DOHH2 (cell line): ENCODE measurements around the gene LPGAT1.

Source experiments
- H3F3A ChIP-seq: fragments of 200-600 bp; sonication (generic), shearing (Covaris generic); 2 replicates; pipeline ENCODE4 v1.6.0; 2016; ENCODE audit warnings: antibody characterized with exemption, mild to moderate bottlenecking; ENCODE audit not compliant: control insufficient read depth, insufficient read depth
- H3K27ac ChIP-seq: fragments of 200-600 bp; sonication (generic); 2 replicates; pipeline ENCODE4 v1.5.1; 2014; ENCODE audit warnings: low read depth, mild to moderate bottlenecking, low read length, moderate library complexity
- H3K27me3 ChIP-seq: fragments of 200-600 bp; sonication (generic); 2 replicates; pipeline ENCODE4 v1.6.1; 2014; ENCODE audit warnings: mild to moderate bottlenecking, low read length, mixed read lengths; ENCODE audit not compliant: control insufficient read depth
- H3K36me3 ChIP-seq: fragments of 200-600 bp; sonication (generic); 2 replicates; pipeline ENCODE4 v1.6.1; 2014; ENCODE audit warnings: mild to moderate bottlenecking, low read length, moderate library complexity, mixed read lengths; ENCODE audit not compliant: control insufficient read depth
- H3K4me1 ChIP-seq: fragments of 200-600 bp; sonication (generic); 2 replicates; pipeline ENCODE4 v1.6.1; 2014; ENCODE audit warnings: mild to moderate bottlenecking, low read length, mixed read lengths; ENCODE audit not compliant: control insufficient read depth
- H3K4me2 ChIP-seq: fragments of 200-600 bp; sonication (generic); 2 replicates; pipeline ENCODE4 v1.6.0; 2014; ENCODE audit warnings: mild to moderate bottlenecking, low read length, moderate library complexity
- H3K4me3 ChIP-seq: fragments of 200-600 bp; sonication (generic); 2 replicates; pipeline ENCODE4 v1.5.1; 2014; ENCODE audit warnings: mild to moderate bottlenecking, low read length, mixed read lengths
- H3K79me2 ChIP-seq: fragments of 200-600 bp; sonication (generic); 2 replicates; pipeline ENCODE4 v1.6.1; 2014; ENCODE audit warnings: mild to moderate bottlenecking, low read length, mixed read lengths; ENCODE audit not compliant: control insufficient read depth
- H3K9me2 ChIP-seq: fragments of 200-600 bp; sonication (generic); replicated peaks from 2 replicates; pipeline ENCODE4 v1.6.1; 2014; ENCODE audit warnings: mild to moderate bottlenecking, low read length, mixed read lengths; ENCODE audit not compliant: control insufficient read depth
- H3K9me3 ChIP-seq: fragments of 200-600 bp; sonication (generic); 2 replicates; pipeline ENCODE4 v1.6.1; 2014; ENCODE audit warnings: antibody characterized with exemption, low read length, mixed read lengths; ENCODE audit not compliant: control insufficient read depth, insufficient read depth
- H4K20me1 ChIP-seq: fragments of 200-600 bp; sonication (generic); 2 replicates; pipeline ENCODE4 v1.6.0; 2014; ENCODE audit warnings: low read depth, mild to moderate bottlenecking, antibody characterized with exemption, low read length, moderate library complexity; ENCODE audit not compliant: control insufficient read depth, insufficient read depth
- CTCF ChIP-seq: fragments of 200-600 bp; sonication (generic); IDR thresholded peaks from one replicate; pipeline ENCODE4 v1.5.1; 2014; ENCODE audit warnings: antibody characterized with exemption, mild to moderate bottlenecking, low read depth, low read length; ENCODE audit not compliant: poor library complexity, severe bottlenecking
- EZH2phosphoT487 ChIP-seq: fragments of 200-600 bp; sonication (generic); IDR thresholded peaks from 2 replicates; pipeline ENCODE4 v1.6.1; 2017; ENCODE audit warnings: borderline replicate concordance, mild to moderate bottlenecking, antibody characterized with exemption, low read length, moderate library complexity, mixed read lengths

LPGAT1 gene

GRCh38 chr1:211813590-211813989 is 17.0 kb downstream of the LPGAT1 start:
- no peaks in the 10 kb centered on the region for H3K4me1 ChIP-seq
- no peaks in the 10 kb centered on the region for H3K9me2 ChIP-seq
- no peak overlapping the region for H3K4me3 ChIP-seq
- peaks cover 5% of the 10 kb centered on the region for H3K36me3 ChIP-seq
- no peaks in the 10 kb centered on the region; the same call in 1 of the 2 replicates for H3K79me2 ChIP-seq
- H3K9me3 ChIP-seq, result no peaks in the 10 kb centered on the region
- no peak for TF ChIP-seq CTCF
- TF ChIP-seq EZH2phosphoT487, result no peak
- H3K27ac ChIP-seq, result no peak overlapping the region
- no peaks in the 10 kb centered on the region for H3K27me3 ChIP-seq
- H4K20me1 ChIP-seq, result no peaks in the 10 kb centered on the region
- H3K4me2 ChIP-seq, result no peak overlapping the region
- H3F3A ChIP-seq, result no peaks in the 10 kb centered on the region

- no peak overlapping the region for H3K4me2 ChIP-seq
- H3K36me3 ChIP-seq, result peaks cover 6% of the 10 kb centered on the region
- no peak overlapping the region for H3K27ac ChIP-seq
- TF ChIP-seq EZH2phosphoT487 (no peak), CTCF (no peak)
- H3K9me3 ChIP-seq, result no peaks in the 10 kb centered on the region
- no peaks in the 10 kb centered on the region for H3K27me3 ChIP-seq
- H3K9me2 ChIP-seq, result no peaks in the 10 kb centered on the region
- no peaks in the 10 kb centered on the region; the same call in 1 of the 2 replicates for H3K79me2 ChIP-seq
- H3F3A ChIP-seq, result no peaks in the 10 kb centered on the region
- H4K20me1 ChIP-seq, result no peaks in the 10 kb centered on the region
- H3K4me3 ChIP-seq, result no peak overlapping the region
- H3K4me1 ChIP-seq, result no peaks in the 10 kb centered on the region
Observed at GRCh38 chr1:211812584-211812983, 18.0 kb downstream of the LPGAT1 start.

GRCh38 chr1:211811848-211812247 is 18.7 kb downstream of the LPGAT1 start:
- H3K27me3 ChIP-seq, result no peaks in the 10 kb centered on the region
- no peak overlapping the region for H3K4me3 ChIP-seq
- no peaks in the 10 kb centered on the region for H3F3A ChIP-seq
- H3K4me1 ChIP-seq, result no peaks in the 10 kb centered on the region
- H4K20me1 ChIP-seq, result no peaks in the 10 kb centered on the region
- H3K9me3 ChIP-seq, result no peaks in the 10 kb centered on the region
- H3K27ac ChIP-seq, result no peak overlapping the region
- H3K4me2 ChIP-seq, result no peak overlapping the region
- H3K9me2 ChIP-seq, result no peaks in the 10 kb centered on the region
- no peaks in the 10 kb centered on the region; the same call in 1 of the 2 replicates for H3K79me2 ChIP-seq
- H3K36me3 ChIP-seq, result peaks cover 9% of the 10 kb centered on the region
- TF ChIP-seq EZH2phosphoT487 (no peak), CTCF (no peak)
